MM.1S (cell line): ENCODE measurements around the gene AAMDC.

Experiments
- DNase-seq: peaks from one replicate; pipeline ENCODE4 v3.0.0-alpha.2; 2015
- H2AFZ ChIP-seq: fragments of 300-600 bp; sonication (generic); 2 replicates; pipeline ENCODE4 v1.6.0; 2016; ENCODE audit warnings: antibody characterized with exemption, low read length
- H3F3A ChIP-seq: fragments of 300-600 bp; sonication (generic); 2 replicates; pipeline ENCODE4 v1.6.1; 2016; ENCODE audit warnings: mild to moderate bottlenecking, antibody characterized with exemption, low read length, moderate library complexity, mixed read lengths; ENCODE audit not compliant: insufficient read depth
- H3K27ac ChIP-seq: fragments of 300-600 bp; sonication (generic); 2 replicates; pipeline ENCODE4 v1.5.1; 2016; ENCODE audit warnings: mild to moderate bottlenecking, low read length
- H3K27me3 ChIP-seq: fragments of 300-600 bp; sonication (generic); replicated peaks from 2 replicates; pipeline ENCODE4 v1.6.0; 2016; ENCODE audit warnings: low read length; ENCODE audit not compliant: insufficient read depth
- H3K36me3 ChIP-seq: fragments of 300-600 bp; sonication (generic); replicated peaks from 2 replicates; pipeline ENCODE4 v1.6.1; 2016; ENCODE audit warnings: mild to moderate bottlenecking, low read length, mixed read lengths; ENCODE audit not compliant: insufficient read depth
- H3K4me1 ChIP-seq: fragments of 300-600 bp; sonication (generic); 2 replicates; pipeline ENCODE4 v1.6.1; 2016; ENCODE audit warnings: low read length, mixed read lengths
- H3K4me2 ChIP-seq: fragments of 300-600 bp; sonication (generic); 2 replicates; pipeline ENCODE4 v1.6.0; 2016; ENCODE audit warnings: low read depth, low read length
- H3K4me3 ChIP-seq: fragments of 300-600 bp; sonication (generic); 2 replicates; pipeline ENCODE4 v1.5.1; 2016; ENCODE audit warnings: low read length, mixed read lengths
- H3K79me2 ChIP-seq: fragments of 300-600 bp; sonication (generic); 2 replicates; pipeline ENCODE4 v1.6.1; 2016; ENCODE audit warnings: mixed run types, low read length, mixed read lengths
- H3K9ac ChIP-seq: fragments of 300-600 bp; sonication (generic); 2 replicates; pipeline ENCODE4 v1.6.1; 2016; ENCODE audit warnings: low read length, mixed read lengths
- H3K9me2 ChIP-seq: fragments of 300-600 bp; sonication (generic); replicated peaks from 2 replicates; pipeline ENCODE4 v1.6.1; 2016; ENCODE audit warnings: mild to moderate bottlenecking, low read length, mixed read lengths; ENCODE audit not compliant: insufficient read depth
- H3K9me3 ChIP-seq: fragments of 300-600 bp; sonication (generic); replicated peaks from 2 replicates; pipeline ENCODE4 v1.6.1; 2016; ENCODE audit warnings: mild to moderate bottlenecking, low read length, mixed read lengths; ENCODE audit not compliant: insufficient read depth
- H4K20me1 ChIP-seq: fragments of 300-600 bp; sonication (generic); 2 replicates; pipeline ENCODE4 v1.6.1; 2016; ENCODE audit warnings: mild to moderate bottlenecking, low read length, moderate library complexity, mixed read lengths; ENCODE audit not compliant: insufficient read depth
- EZH2 ChIP-seq: fragments of 300-600 bp; sonication (generic); optimal IDR thresholded peaks from 2 replicates; pipeline ENCODE3; 2017; ENCODE audit warnings: low read depth, mild to moderate bottlenecking, antibody characterized with exemption, low read length, mixed read lengths
- EZH2phosphoT487 ChIP-seq: fragments of 300-600 bp; sonication (generic); IDR thresholded peaks from 2 replicates; pipeline ENCODE4 v1.6.1; 2018; ENCODE audit warnings: antibody characterized with exemption, low read length
- TF ChIP-seq, protein P1 (sequence below): fragments of 300-600 bp; sonication (generic); IDR thresholded peaks from 2 replicates; pipeline ENCODE4 v1.5.1; 2016; ENCODE audit warnings: antibody characterized with exemption, low read length, mixed read lengths

The AAMDC gene

DNA sequence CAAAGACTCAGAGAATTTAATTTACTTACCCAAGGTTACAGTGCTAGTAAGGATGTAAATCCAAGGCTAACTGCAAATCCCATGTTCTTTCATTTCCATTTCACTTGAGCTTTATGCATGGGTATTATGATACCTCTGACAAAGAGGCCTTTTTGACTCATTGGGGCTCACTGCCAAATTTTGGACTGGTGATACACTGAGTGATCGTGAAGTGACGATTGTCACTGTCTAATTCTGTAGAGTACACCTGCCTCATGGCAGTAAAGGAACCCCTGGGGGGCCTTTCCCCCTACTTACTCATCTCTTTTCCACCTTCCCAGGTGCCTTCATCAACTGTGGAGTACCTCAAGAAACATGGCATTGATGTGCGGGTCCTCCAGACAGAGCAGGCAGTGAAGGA lies 50.9 kb downstream of the AAMDC start:
- Histone ChIP-seq H3K27me3 (no peaks in the 10 kb centered on the region), H3K9ac (no peak overlapping the region), H3K4me2 (no peak overlapping the region), H3K9me2 (no peaks in the 10 kb centered on the region), H2AFZ (no peak overlapping the region), H3K27ac (no peak overlapping the region), H3K9me3 (no peaks in the 10 kb centered on the region), H3K79me2 (no peaks in the 10 kb centered on the region), H3K4me3 (no peak overlapping the region), H4K20me1 (no peaks in the 10 kb centered on the region), H3K36me3 (no peaks in the 10 kb centered on the region), H3F3A (no peaks in the 10 kb centered on the region), H3K4me1 (no peaks in the 10 kb centered on the region)
- TF ChIP-seq EZH2phosphoT487, result no peak
- no peak for TF ChIP-seq EZH2
- TF ChIP-seq, protein P1, sequence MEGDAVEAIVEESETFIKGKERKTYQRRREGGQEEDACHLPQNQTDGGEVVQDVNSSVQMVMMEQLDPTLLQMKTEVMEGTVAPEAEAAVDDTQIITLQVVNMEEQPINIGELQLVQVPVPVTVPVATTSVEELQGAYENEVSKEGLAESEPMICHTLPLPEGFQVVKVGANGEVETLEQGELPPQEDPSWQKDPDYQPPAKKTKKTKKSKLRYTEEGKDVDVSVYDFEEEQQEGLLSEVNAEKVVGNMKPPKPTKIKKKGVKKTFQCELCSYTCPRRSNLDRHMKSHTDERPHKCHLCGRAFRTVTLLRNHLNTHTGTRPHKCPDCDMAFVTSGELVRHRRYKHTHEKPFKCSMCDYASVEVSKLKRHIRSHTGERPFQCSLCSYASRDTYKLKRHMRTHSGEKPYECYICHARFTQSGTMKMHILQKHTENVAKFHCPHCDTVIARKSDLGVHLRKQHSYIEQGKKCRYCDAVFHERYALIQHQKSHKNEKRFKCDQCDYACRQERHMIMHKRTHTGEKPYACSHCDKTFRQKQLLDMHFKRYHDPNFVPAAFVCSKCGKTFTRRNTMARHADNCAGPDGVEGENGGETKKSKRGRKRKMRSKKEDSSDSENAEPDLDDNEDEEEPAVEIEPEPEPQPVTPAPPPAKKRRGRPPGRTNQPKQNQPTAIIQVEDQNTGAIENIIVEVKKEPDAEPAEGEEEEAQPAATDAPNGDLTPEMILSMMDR, result no peak
- DNase-seq, result no peak

DNA sequence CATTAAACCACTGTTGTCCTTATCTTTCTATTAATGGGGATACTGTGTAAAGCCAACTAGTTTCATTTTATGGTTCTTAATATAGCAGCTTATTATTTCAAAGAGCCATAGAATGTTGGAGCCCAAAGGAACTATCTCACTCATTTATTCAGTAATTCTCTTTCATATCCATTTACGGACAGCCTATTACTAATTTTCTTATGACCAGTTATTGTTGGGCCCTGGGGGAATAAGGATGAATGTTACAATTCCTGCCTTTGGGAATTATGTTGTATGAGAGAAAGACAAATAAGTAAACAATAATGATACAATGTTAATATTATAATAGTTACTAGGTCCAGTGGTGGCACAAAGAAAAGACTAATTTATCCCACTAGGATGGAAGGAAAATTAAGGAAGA lies 52.4 kb downstream of the AAMDC start:
- H4K20me1 ChIP-seq, result no peaks in the 10 kb centered on the region
- H3F3A ChIP-seq, result no peaks in the 10 kb centered on the region; the same call in 1 of the 2 replicates
- no peaks in the 10 kb centered on the region for H3K9me3 ChIP-seq
- DNase-seq, result no peak
- TF ChIP-seq, protein P1, result no peak
- TF ChIP-seq EZH2 (no peak), EZH2phosphoT487 (no peak)
- H3K9me2 ChIP-seq, result no peaks in the 10 kb centered on the region
- no peaks in the 10 kb centered on the region for H3K36me3 ChIP-seq
- no peak overlapping the region for H3K27ac ChIP-seq
- no peaks in the 10 kb centered on the region for H3K27me3 ChIP-seq
- H2AFZ ChIP-seq, result no peak overlapping the region
- H3K4me1 ChIP-seq, result peaks cover under 1% of the 10 kb centered on the region; the same call in 1 of the 2 replicates
- no peak overlapping the region for H3K4me3 ChIP-seq
- no peak overlapping the region for H3K4me2 ChIP-seq
- no peak overlapping the region for H3K9ac ChIP-seq
- no peaks in the 10 kb centered on the region for H3K79me2 ChIP-seq

DNA sequence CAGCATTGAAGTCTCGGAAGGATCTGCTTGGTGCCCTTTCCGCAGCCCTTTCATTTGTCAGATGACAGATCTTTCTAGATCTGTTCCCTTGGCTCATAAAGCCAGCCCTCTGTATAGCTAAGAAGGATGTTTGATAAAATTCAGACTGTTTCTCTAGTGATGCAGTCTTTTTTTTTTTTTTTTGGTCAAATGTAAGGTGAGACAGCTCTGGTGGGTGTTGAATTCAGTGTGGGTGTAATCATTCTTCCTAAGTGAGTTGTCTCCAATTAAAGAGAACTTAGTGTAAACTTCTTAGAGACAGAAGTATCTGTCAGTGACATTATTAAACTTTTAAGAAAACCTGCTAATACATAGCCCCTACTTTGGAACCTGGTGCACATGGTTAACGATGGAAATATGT lies 53.3 kb downstream of the AAMDC start:
- no peaks in the 10 kb centered on the region for H3K79me2 ChIP-seq
- DNase-seq, result no peak
- no peak overlapping the region for H3K4me3 ChIP-seq
- H3K4me1 ChIP-seq, result peaks cover 9% of the 10 kb centered on the region
- H3F3A ChIP-seq, result peaks cover 7% of the 10 kb centered on the region
- H3K9ac ChIP-seq, result no peak overlapping the region
- no peaks in the 10 kb centered on the region for H3K36me3 ChIP-seq
- no peak overlapping the region for H3K4me2 ChIP-seq
- H3K9me2 ChIP-seq, result no peaks in the 10 kb centered on the region
- no peaks in the 10 kb centered on the region for H3K27me3 ChIP-seq
- no peak overlapping the region for H2AFZ ChIP-seq
- no peak for TF ChIP-seq EZH2
- TF ChIP-seq, protein P1, result no peak
- no peak for TF ChIP-seq EZH2phosphoT487
- no peaks in the 10 kb centered on the region for H3K9me3 ChIP-seq
- H3K27ac ChIP-seq, result no peak overlapping the region
- H4K20me1 ChIP-seq, result no peaks in the 10 kb centered on the region
